ENCODE data around the gene STAU1.

Gene STAU1

DNA sequence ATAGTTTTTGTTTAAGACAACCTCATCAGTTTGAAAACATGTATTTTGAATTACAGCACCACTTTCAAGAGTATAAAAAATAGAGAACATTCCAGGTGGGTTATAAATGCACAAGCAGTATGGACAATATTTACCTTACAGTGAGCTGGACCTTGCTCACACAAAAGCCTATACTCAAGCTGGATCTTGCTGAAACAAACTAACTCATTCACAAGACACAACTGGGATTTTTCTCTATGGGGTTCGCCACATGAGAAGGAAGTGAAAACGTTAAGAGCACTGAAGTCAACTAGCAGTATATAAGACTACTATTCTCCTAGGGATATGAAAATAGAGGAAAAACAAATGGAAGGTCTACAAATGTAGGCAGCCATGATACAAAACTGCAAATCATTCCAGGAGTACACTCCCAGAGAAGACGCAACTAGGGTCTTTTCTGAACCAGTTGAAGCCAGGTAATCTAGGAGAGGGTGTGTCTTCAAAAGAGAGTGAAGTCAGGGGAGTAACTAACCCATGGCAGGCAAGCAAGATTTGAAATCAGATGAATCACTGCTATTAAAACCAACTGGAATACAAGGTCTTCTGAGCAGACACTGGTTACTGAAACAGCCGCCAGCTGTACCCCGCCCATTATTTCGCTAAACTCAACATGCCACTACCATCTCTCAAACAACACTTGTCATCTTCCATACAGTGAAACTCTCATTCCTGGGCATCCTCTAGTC is 26.5 kb downstream of the STAU1 start:
- no peak overlapping the region for H3K4me3 ChIP-seq
- H3K27ac ChIP-seq: no peak overlapping the region
- intact Hi-C loops (cut with DNase I; ENCODE audit: low total_unique reads): no loop called here
- TF ChIP-seq CTCF (IDR thresholded peaks at IDR 0.05): no peak
- peaks cover 9 to 26% (median 14%) of the 10 kb centered on the region in 3 donors for H3K36me3 ChIP-seq
- DNase-seq: no peak
- H3K9me3 ChIP-seq: no peaks in the 10 kb centered on the region
- H3K27me3 ChIP-seq: no peaks in the 10 kb centered on the region
- peaks cover 0 to 8% (median 4%) of the 10 kb centered on the region in 4 donors for H3K4me1 ChIP-seq

DNA sequence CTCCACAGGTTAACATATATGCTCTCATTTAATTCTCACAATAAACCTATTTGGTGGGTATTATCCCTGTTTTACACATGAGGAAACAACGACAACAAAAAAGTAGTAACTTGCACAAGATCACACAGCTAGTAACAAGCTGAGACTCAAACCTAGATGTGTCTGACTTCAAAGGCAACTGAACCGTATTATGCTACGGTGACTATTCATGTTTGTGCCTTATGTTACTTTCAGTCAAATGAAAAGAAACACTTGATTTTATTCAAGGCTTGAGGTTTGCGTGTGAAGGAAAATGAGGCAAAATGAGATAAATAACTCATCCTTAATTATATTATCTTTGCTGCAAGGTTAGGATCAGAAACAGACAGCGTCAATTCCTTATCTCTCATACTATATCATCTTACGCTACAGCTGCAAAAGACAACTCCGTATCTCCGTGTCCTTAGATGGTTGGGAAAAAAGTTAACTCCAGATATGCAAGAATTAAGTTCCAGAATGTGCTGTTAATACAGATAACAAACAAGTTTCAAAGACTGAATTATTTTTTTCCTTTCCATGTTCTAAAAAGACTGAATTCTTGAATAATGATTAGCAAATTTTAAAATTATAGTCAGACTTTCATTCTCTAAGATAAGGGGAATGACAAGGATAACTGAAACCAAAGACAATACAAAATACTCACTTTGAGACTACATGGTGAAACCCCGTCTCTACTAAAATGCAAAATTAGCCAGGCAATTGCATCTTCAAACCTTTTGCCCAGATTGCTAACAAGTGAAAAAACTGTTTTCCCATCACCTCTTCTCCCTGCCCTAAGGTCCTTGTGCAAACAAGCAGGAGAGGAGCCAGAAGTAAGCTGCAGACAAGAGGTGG is 27.8 kb downstream of the STAU1 start:
- no peak for DNase-seq
- no peaks in the 10 kb centered on the region for H3K9me3 ChIP-seq
- H3K36me3 ChIP-seq: peaks cover 9 to 21% (median 14%) of the 10 kb centered on the region in 3 donors
- no peak for TF ChIP-seq CTCF (IDR thresholded peaks at IDR 0.05)
- H3K27ac ChIP-seq: no peak overlapping the region
- no peak overlapping the region for H3K4me3 ChIP-seq
- H3K27me3 ChIP-seq: no peaks in the 10 kb centered on the region
- H3K4me1 ChIP-seq: no peaks in the 10 kb centered on the region
- intact Hi-C loops (cut with DNase I; ENCODE audit: low total_unique reads): no loop called here

- intact Hi-C loops (cut with DNase I; ENCODE audit: low total_unique reads): no loop called here
- Histone ChIP-seq H3K27me3 (no peaks in the 10 kb centered on the region), H3K36me3 (peaks cover 13 to 34% (median 16%) of the 10 kb centered on the region in 3 donors), H3K4me3 (no peak overlapping the region), H3K27ac (no peak overlapping the region), H3K9me3 (no peaks in the 10 kb centered on the region), H3K4me1 (no peaks in the 10 kb centered on the region)
- no peak for DNase-seq
- TF ChIP-seq CTCF (IDR thresholded peaks at IDR 0.05): no peak
Measured at GRCh38 chr20:49157146-49157545, 31.0 kb downstream of the STAU1 start.

DNA sequence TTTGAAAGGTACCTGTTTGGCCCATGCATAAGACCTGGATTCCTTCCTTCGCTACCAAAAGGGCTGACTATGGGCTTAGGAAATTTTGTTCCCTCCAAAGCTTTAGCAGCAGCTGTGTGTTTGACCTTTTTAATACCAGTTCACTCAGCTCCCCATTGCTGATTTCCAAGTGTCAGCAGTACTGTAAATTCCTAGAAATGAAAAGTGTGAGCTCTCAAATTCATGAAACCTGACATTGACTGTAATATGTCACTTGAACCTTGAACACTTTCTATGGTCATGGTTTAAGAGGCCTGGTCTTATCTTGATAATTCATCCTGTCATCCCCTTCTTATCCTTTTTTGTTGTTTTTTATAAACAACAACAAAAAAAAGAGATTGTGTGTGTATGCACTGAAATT is 31.7 kb downstream of the STAU1 start:
- Histone ChIP-seq H3K4me3 (no peak overlapping the region), H3K27ac (no peak overlapping the region), H3K4me1 (no peaks in the 10 kb centered on the region), H3K36me3 (peaks cover 17 to 40% (median 23%) of the 10 kb centered on the region in 3 donors), H3K27me3 (no peaks in the 10 kb centered on the region), H3K9me3 (no peaks in the 10 kb centered on the region)
- intact Hi-C loops (cut with DNase I; ENCODE audit: low total_unique reads): no loop called here
- TF ChIP-seq CTCF (IDR thresholded peaks at IDR 0.05): no peak
- no peak for DNase-seq

DNA sequence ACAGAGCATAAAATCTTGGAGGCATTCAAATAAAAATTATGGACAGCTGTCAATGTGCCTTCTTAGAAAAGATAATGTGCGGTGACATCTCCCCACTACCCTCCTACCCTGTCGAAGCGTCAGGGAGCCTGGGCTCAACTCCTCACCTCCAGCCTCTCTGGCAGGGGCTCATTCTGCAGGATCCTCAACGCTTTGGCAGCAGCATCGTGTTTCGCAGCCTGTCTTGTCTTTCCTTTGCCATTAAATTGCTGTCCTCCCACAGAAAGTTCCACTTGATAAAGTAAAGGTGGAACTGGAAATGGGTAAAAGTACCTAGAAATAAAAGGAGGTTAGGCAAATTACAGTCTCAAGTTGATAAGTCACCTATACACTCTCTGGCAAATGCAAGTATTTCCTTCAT is 36.7 kb downstream of the STAU1 start:
- no peaks in the 10 kb centered on the region for H3K9me3 ChIP-seq
- no peaks in the 10 kb centered on the region for H3K4me1 ChIP-seq
- TF ChIP-seq CTCF (IDR thresholded peaks at IDR 0.05): no peak
- intact Hi-C loops (cut with DNase I; ENCODE audit: low total_unique reads): no loop called here
- H3K4me3 ChIP-seq: no peak overlapping the region
- peaks cover 30 to 69% (median 40%) of the 10 kb centered on the region in 3 donors for H3K36me3 ChIP-seq
- no peak overlapping the region for H3K27ac ChIP-seq
- no peaks in the 10 kb centered on the region for H3K27me3 ChIP-seq
- DNase-seq: no peak

Data from tibial artery (tissue), 4 donors.